ENCODE data around the gene FAM120B.

Gene FAM120B

GRCh38 chr6:170433163-170434116, 126.9 kb downstream of the FAM120B start:
- DNase-seq = no peak

- DNase-seq = no peak
These were observed 127.7 kb downstream of the FAM120B start for GRCh38 chr6:170434117-170434820.

GRCh38 chr6:170434821-170435155, 128.2 kb downstream of the FAM120B start:
- no peak for DNase-seq

- DNase-seq = no peak
These were observed 129.2 kb downstream of the FAM120B start for GRCh38 chr6:170435766-170436165.

GRCh38 chr6:170436209-170436809, 129.8 kb downstream of the FAM120B start:
- no peak for DNase-seq

GRCh38 chr6:170437719-170438401, 131.3 kb downstream of the FAM120B start:
- DNase-seq = no peak

- DNase-seq = peak; percentile 99
These were observed 131.8 kb downstream of the FAM120B start for GRCh38 chr6:170438402-170438753.

GRCh38 chr6:170438861-170439260, 132.3 kb downstream of the FAM120B start:
- DNase-seq = no peak

GRCh38 chr6:170439366-170440361, 133.1 kb downstream of the FAM120B start:
- DNase-seq = no peak

- DNase-seq = no peak
These were observed 133.9 kb downstream of the FAM120B start for GRCh38 chr6:170440437-170440836.

- no peak for DNase-seq
These were observed 134.8 kb downstream of the FAM120B start for GRCh38 chr6:170441316-170441715.

- no peak for DNase-seq
These were observed 136.0 kb downstream of the FAM120B start for GRCh38 chr6:170442596-170442995.

GRCh38 chr6:170443151-170443662, 136.6 kb downstream of the FAM120B start:
- DNase-seq = no peak

- peak; percentile 63 for DNase-seq
These were observed 137.6 kb downstream of the FAM120B start for GRCh38 chr6:170444056-170444591.

- DNase-seq = no peak
These were observed 138.3 kb downstream of the FAM120B start for GRCh38 chr6:170444811-170445211.

GRCh38 chr6:170445487-170445886, 138.9 kb downstream of the FAM120B start:
- no peak for DNase-seq

GRCh38 chr6:170445971-170446370, 139.4 kb downstream of the FAM120B start:
- DNase-seq = no peak

- DNase-seq = no peak
These were observed 140.4 kb downstream of the FAM120B start for GRCh38 chr6:170446841-170447560.

- no peak for DNase-seq
These were observed 141.0 kb downstream of the FAM120B start for GRCh38 chr6:170447561-170447930.

GRCh38 chr6:170448317-170448716, 141.8 kb downstream of the FAM120B start:
- no peak for DNase-seq

All from NCI-H774 (cell line).